GM12892 (cell line): ENCODE data around the gene FGR.

Experiments
- DNase-seq: peaks from one replicate; pipeline ENCODE4 v3.0.0; 2011; ENCODE audit not compliant: insufficient read length
- FAIRE-seq: peaks from 2 replicates; lab custom pipeline; 2011; peaks lifted over from hg19 to GRCh38; lab: Jason Lieb, UNC
- POLR2A ChIP-seq: IDR thresholded peaks from 2 replicates; pipeline ENCODE4 v1.6.1; 2011; ENCODE audit warnings: low read depth, low read length, control low read depth
- POLR2AphosphoS5 ChIP-seq: IDR thresholded peaks from 2 replicates; pipeline ENCODE4 v1.6.1; 2011; ENCODE audit warnings: low read depth, low read length, control low read depth
- TAF1 ChIP-seq: IDR thresholded peaks from 2 replicates; pipeline ENCODE4 v1.6.1; 2011; ENCODE audit warnings: low read depth, mild to moderate bottlenecking, control low read depth, low read length, borderline replicate concordance

Gene FGR

DNA sequence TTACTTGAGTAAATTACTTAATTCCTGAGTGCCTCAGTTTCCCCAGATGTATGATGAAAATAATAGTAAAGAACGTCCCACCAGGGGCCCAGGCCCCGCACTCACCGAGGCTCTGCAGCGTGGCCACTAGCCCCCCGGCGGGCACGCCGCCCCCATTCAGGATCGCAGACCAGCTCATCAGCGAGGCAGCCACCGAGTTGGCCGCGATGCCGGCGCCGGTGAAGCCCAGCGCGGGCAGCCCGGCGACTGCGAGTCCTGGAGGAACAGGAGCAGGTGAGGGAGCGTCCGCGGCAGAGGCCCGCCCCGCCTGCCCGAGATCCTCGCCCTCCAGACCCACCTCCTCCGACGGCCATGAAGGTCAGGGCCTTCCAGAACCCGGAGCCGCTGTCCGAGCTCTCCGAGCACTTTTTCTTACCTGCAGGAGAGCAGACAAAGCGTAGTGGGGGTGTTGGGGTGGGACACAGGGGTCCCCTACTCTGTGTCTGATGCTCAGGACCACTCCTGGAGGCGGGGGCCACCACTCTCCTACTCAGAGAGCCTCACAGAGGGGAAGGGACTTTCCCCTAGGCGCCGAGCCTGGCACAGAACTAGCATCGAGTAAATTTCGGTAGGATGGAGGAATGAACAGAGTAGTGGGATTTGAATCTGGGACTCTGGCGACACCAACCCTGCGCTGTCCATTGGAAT is 33.3 kb upstream of the FGR start:
- FAIRE-seq, result no peak
- DNase-seq, result no peak
- TF ChIP-seq POLR2AphosphoS5 (no peak), POLR2A (no peak), TAF1 (no peak)

DNA sequence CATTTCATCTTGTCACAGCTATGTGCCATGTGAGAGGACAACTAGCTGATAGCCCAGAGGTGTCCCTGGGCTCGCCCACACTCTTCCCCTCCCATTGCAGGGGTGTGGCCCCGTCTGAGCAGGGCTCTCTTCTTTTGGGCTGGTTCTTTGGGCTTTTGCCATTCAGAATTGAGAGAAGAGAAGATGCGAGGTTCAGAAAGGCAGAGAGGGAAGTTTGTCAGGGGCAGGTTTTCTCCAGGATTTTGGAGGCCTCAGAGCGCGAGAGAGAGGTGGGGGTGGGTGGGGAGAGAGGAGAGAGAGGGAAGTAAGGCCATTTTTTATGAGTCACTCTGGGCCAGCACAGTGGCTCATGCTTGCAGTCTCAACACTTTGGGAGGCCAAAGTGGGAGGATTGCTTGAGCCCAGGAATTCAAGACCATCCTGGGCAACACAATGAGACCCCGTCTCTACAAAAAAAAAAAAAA is 31.8 kb upstream of the FGR start:
- no peak for DNase-seq
- no peak for TF ChIP-seq POLR2A
- no peak for TF ChIP-seq TAF1
- TF ChIP-seq POLR2AphosphoS5, result no peak
- FAIRE-seq, result no peak

DNA sequence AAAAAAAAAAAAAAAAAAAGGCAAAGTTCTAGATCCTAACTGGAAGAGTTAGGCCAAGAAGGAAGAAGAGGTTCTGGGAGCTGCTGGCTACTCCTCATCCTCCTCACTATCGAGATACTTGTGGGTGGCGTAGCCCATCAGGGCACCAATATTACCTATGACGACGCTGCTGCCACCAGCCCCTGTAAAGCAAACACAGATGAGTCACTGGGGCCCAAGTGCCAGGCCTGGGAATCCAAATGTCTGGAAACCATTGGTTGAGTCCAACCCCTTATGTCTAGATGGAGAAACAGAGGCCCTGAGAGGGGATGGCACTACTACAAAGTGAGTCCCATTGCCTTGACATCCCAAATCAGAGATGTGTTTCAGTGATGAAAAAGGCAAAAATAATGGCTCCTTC is 31.3 kb upstream of the FGR start:
- no peak for TF ChIP-seq POLR2AphosphoS5
- TF ChIP-seq POLR2A, result no peak
- no peak for TF ChIP-seq TAF1
- FAIRE-seq (no peak), DNase-seq (no peak)

DNA sequence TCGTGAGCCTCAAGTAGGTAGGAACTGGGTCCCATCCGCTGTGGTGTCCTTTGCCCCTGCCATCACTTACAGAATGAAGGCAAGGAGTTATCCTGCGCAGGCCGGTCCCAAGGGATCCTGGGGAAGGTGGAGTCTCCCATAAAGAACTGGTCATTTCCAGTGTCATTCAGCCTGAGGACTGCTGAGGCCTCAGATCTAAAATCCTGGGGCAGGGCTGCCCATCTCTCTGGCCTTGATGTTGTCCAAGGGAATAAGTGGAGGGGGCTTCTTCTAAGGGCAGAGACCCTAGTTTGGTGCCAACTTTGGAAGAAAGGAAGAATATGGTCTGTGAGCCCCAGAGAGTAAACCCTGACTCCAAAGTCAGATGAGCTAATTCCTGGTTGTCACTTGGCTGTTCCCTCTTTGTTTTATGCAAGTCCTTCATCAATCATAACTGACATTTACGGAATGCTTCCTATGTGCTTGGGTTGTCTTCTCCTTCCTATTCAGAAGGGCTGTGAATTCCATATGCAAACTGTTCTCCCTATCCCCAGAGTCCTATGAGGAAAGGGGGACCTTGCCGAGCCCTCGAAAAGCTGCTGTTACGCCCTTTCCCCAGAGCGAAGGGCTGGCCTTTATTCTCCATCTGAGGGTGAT is 30.1 kb upstream of the FGR start:
- no peak for TF ChIP-seq TAF1
- no peak for TF ChIP-seq POLR2AphosphoS5
- TF ChIP-seq POLR2A, result no peak
- DNase-seq (no peak), FAIRE-seq (no peak)

DNA sequence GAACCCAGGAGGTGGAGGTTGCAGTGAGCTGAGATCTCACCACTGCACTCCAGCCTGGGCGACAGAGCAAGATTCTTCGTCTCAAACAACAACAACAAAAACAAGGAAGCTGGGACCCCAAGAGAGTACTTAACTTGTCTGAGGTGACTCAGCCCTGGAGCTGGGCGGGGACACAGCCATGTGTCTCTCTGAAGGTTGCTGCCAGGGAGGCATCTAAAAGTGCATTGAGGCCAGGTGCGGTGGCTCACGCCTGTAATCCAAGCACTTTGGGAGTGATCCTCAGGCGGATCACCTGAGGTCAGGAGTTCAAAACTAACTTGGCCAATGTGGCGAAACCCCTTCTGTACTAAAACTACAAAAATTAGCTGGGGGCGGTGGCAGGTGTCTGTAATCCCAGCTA is 29.3 kb upstream of the FGR start:
- TF ChIP-seq POLR2AphosphoS5 (no peak), POLR2A (no peak), TAF1 (no peak)
- no peak for DNase-seq
- no peak for FAIRE-seq

DNA sequence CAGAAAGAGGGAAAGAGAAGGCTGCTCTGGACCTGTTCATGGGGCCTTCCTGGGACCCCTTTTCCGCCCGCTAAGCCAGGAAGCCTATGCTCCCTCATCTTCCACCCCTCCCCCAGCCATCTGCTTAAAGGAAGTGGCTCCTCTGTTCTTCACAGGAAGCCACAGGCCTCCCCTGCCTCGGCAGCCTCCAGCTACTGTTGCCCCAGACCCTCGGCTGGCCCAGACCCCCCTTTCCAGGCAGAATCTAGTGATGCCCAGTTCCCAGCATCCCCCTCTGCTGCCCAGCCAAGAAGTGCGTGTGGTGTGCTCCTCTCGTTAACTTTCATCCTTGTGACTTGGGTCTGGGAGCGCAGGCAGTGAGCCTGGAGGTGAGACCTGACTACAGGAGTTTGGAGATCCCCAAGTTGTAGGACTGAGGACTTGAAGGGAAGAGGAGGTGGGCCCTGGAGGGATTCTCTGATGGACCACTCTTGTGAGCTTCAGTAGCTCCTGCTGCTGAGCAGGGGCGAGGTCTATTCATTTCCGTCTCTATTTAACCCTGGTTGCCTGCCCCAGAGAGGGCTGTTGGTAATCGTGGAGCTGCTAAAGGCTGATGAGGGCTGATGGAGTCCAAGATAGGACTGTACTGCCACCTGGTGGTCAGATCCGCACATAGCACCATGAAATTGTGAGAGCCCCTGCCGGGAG is 27.9 kb upstream of the FGR start:
- DNase-seq (peak; percentile 56), FAIRE-seq (peak; percentile 95)
- TF ChIP-seq POLR2A (peak; percentile 65; the same call in 1 of the 2 replicates), TAF1 (no peak)

DNA sequence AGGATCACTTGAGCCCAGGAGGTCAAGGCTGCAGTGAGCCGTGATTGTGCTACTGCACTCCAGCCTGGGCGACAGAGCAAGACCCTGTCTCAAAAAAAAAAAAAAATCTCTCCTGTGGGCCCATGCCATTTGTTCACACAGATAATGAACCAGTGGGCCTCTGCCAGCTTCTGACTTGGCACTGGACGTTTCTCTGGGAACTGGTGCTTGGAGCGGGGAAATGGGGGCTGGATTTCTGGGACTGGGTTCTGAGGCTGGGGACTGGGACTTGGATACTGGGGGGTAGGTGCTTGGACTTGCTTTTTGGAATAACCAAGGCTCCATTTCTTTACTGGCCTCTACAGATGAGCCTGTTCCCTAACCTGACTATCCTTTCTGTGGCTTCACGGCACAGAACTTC is 27.3 kb upstream of the FGR start:
- FAIRE-seq, result no peak
- no peak for DNase-seq
- TF ChIP-seq POLR2AphosphoS5 (no peak), TAF1 (no peak), POLR2A (no peak)

DNA sequence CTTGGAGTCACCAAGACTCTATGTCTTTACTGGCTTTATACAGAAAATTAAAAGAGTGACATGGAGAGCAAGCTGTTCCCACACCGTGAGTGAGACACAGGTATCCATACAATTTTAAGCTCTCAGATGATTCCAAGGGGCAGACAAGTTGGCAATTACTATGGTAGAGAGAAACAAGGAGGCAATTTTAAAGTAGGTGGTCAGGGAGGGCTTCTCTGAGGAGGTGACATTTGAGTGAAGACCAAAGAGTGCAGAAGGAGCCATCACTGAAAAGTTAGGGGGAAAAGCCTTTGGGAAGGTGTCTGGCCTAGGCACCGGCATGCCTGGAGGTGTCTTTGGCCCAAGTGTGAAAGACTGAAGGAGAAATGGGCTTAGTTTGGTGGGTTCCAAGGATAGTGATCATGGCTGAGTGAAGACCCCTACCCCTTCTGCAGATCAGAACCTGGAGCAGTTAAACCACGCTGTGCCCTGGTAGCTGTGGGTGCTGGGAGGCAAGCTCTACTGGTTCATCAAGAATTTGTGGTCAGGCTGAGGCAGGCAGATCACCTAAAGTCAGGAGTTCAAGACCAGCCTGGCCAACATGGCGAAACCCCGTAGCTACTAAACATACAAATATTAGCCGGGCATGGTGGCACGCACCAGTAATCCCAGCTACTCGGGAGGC is 26.6 kb upstream of the FGR start:
- no peak for TF ChIP-seq POLR2AphosphoS5
- TF ChIP-seq POLR2A, result no peak
- no peak for TF ChIP-seq TAF1
- FAIRE-seq, result no peak
- DNase-seq, result no peak

DNA sequence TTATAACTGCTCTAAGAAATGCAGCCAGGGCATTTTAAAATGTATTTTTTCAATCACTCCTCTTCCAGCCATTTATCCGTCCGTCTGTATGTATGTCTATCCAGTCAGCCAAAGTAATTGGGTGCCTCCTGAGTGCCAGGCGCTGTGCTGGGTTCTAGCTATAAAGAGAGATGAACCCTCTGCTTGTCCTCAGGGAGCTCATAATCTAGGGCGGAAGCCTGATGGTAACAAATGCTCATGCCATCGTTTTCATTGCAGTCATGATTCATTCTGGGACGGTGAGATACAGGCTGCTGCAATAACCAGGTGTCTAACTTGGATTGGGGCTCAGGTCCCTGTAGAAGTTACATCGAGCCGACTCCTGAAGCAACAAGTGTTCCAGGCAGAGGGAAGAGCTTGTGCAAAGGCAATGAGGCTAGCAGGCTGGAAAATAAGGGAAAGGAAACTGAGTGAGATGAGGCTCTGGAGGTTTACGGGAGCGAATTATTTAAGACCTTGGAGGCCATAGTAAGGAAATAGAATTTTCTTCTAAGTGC is 25.4 kb upstream of the FGR start:
- DNase-seq, result no peak
- TF ChIP-seq POLR2A (no peak), TAF1 (no peak), POLR2AphosphoS5 (no peak)
- no peak for FAIRE-seq

DNA sequence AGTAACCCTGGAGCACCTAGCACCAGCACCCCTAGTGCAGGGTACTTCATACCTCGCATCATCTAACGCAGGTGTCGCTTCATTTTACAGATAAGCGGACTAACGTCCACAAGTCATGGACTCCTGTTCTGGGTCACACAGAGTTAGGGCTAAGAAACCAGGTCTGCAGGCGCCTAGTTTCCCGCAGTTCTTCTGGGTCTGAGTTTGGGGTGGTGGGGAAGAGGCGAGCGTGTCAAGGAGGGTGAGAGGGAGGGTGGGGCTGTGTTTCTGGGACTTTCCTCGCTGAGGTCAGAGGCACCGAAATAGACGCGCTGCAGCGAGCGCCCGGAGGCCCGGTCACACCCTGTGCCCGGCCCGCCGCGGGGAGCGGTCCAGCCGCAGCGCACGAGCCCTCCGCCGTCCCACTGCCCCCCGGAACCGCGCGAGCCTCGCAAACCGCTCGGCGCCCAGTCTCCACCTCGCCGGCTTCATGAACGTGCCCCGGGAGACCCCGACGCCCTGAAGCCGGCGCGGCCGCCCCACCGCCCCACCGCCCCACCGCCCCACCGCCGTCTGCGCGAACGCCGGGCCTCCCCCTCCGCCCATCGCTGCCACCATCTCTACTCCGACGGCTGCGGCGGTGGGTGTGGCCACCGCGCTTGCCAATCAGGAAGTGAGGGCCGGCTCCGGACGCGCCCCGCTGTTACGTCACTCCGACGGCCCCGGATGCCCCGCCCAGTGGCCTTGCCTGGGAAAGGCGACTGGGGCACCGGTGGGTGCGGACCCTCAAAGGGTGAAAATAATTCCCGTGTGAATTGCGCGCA is 24.7 kb upstream of the FGR start:
- FAIRE-seq (peak; percentile 98), DNase-seq (peak; percentile 72)
- peak; percentile 94 for TF ChIP-seq POLR2AphosphoS5
- TF ChIP-seq POLR2A, result peak; percentile 80
- TF ChIP-seq TAF1, result peak; percentile 36

DNA sequence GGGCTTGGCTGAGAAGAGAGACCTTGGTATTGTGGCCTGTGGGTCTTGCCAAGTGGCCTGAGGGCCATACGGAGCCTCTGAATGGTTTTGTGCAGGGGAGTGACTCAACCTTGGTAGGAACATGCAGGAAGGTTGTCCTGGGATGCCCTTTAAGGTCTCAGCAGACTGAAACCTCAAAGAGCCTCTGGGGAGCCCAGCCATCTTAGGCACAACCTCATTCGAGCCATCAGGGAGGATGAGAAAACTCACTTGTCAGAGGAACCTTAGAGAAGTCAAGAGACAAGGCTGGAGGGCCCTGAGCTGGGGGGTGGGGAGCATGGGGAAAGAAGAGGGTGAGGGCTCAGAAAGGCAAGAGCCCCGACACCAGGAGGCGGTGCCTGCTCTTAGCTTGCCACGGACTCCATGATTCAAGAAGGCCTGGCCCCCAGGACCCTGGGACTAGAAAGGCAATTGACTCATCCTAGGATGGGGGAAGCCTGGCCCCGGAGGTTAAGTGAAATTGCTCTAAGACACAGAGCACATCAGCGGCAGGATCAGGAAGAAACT is 24.0 kb upstream of the FGR start:
- peak; percentile 45 for DNase-seq
- no peak for FAIRE-seq
- TF ChIP-seq POLR2AphosphoS5 (no peak), POLR2A (no peak), TAF1 (no peak)
